ENCODE results near the gene APOBR. TPM values are rescaled to one million over a fixed set of nuclear protein-coding genes. Genes with fewer than 3 reads are reported as not detected.
"Not testable (repeated sequence)": the region's sequence is repeated elsewhere in the genome, so short reads cannot be mapped to it uniquely, and the experiment has no call there.

Gene APOBR
- total RNA-seq, result 2.5 TPM

- no peaks in the 10 kb centered on the region for H3K27me3 ChIP-seq
- H3K4me1 ChIP-seq, result peaks cover 21% of the 10 kb centered on the region
- no peak for TF ChIP-seq CTCF (IDR thresholded peaks at IDR 0.05)
- TF ChIP-seq POLR2A (IDR thresholded peaks at IDR 0.05), result no peak
- TF ChIP-seq POLR2AphosphoS5 (IDR thresholded peaks at IDR 0.05; ENCODE audit: insufficient read depth in 1 of 2, low read depth in 1 of 2), result no peak
- peak within 1 kb of the TSS in 1 of 2 donors; percentile 16 for H3K4me3 ChIP-seq
- H3K36me3 ChIP-seq, result peaks cover 0 to 1% of the 10 kb centered on the region in 2 donors
- intact Hi-C loops (cut with DNase I), result loop anchor here (5.0 kb wide), 2 partner anchors 43 to 58 kb away; partner anchors contain the start of genes NUPR1 and SGF29
- no peak for DNase-seq (ENCODE audit: extremely low spot score in 2 of 2)
- H3K27ac ChIP-seq, result no peak within 1 kb of the TSS
- H3K9me3 ChIP-seq, result no peaks in the 10 kb centered on the region
These were observed at the start of gene APOBR for GRCh38 chr16:28494121-28494851. Gene APOBR, plus strand, starts transcription at chr16:28494643. Its CDS starts 39 bp downstream, at chr16:28494682.

GRCh38 chr16:28446388-28446787 is 48.1 kb upstream of the APOBR start:
- intact Hi-C loops (cut with DNase I); H3K36me3 ChIP-seq; H3K9me3 ChIP-seq; H3K4me3 ChIP-seq; DNase-seq (ENCODE audit: extremely low spot score in 2 of 2); H3K4me1 ChIP-seq; H3K27me3 ChIP-seq; H3K27ac ChIP-seq: not testable (repeated sequence)

GRCh38 chr16:28447081-28447480 is 47.4 kb upstream of the APOBR start:
- H3K4me1 ChIP-seq; H3K4me3 ChIP-seq; intact Hi-C loops (cut with DNase I); H3K27me3 ChIP-seq; DNase-seq (ENCODE audit: extremely low spot score in 2 of 2); H3K36me3 ChIP-seq; H3K9me3 ChIP-seq; H3K27ac ChIP-seq: not testable (repeated sequence)

- Histone ChIP-seq H3K9me3 (no peaks in the 10 kb centered on the region), H3K27me3 (no peaks in the 10 kb centered on the region), H3K36me3 (peaks cover 0 to 26% of the 10 kb centered on the region in 2 donors), H3K4me3 (no peak overlapping the region), H3K27ac (no peak overlapping the region), H3K4me1 (no peaks in the 10 kb centered on the region)
- intact Hi-C loops (cut with DNase I), result no loop called here
- no peak for DNase-seq (ENCODE audit: extremely low spot score in 2 of 2)
- TF ChIP-seq POLR2AphosphoS5 (IDR thresholded peaks at IDR 0.05; ENCODE audit: insufficient read depth in 1 of 2, low read depth in 1 of 2) (no peak), POLR2A (IDR thresholded peaks at IDR 0.05) (no peak), CTCF (IDR thresholded peaks at IDR 0.05) (no peak)
These were observed 20.7 kb upstream of the APOBR start for GRCh38 chr16:28473714-28474265.

- H3K9me3 ChIP-seq, result no peaks in the 10 kb centered on the region
- H3K27me3 ChIP-seq, result no peaks in the 10 kb centered on the region
- no peaks in the 10 kb centered on the region for H3K4me1 ChIP-seq
- no peak overlapping the region for H3K4me3 ChIP-seq
- DNase-seq (ENCODE audit: extremely low spot score in 2 of 2), result no peak
- H3K36me3 ChIP-seq, result peaks cover 0 to 30% of the 10 kb centered on the region in 2 donors
- no peak overlapping the region for H3K27ac ChIP-seq
- TF ChIP-seq POLR2A (IDR thresholded peaks at IDR 0.05) (no peak), POLR2AphosphoS5 (IDR thresholded peaks at IDR 0.05; ENCODE audit: insufficient read depth in 1 of 2, low read depth in 1 of 2) (no peak), CTCF (IDR thresholded peaks at IDR 0.05) (no peak)
- intact Hi-C loops (cut with DNase I), result no loop called here
These were observed 19.2 kb upstream of the APOBR start for GRCh38 chr16:28475221-28475620.

- H3K36me3 ChIP-seq, result peaks cover 0 to 47% of the 10 kb centered on the region in 2 donors
- no peak overlapping the region for H3K27ac ChIP-seq
- no peaks in the 10 kb centered on the region for H3K4me1 ChIP-seq
- intact Hi-C loops (cut with DNase I), result no loop called here
- no peaks in the 10 kb centered on the region for H3K9me3 ChIP-seq
- no peak for DNase-seq (ENCODE audit: extremely low spot score in 2 of 2)
- no peak overlapping the region for H3K4me3 ChIP-seq
- H3K27me3 ChIP-seq, result no peaks in the 10 kb centered on the region
- no peak for TF ChIP-seq POLR2AphosphoS5 (IDR thresholded peaks at IDR 0.05; ENCODE audit: insufficient read depth in 1 of 2, low read depth in 1 of 2)
- no peak for TF ChIP-seq CTCF (IDR thresholded peaks at IDR 0.05)
- no peak for TF ChIP-seq POLR2A (IDR thresholded peaks at IDR 0.05)
These were observed 17.0 kb upstream of the APOBR start for GRCh38 chr16:28477311-28477920.

Measured in vagina (tissue), 2 donors.